Transverse colon (tissue), 4 donors: ENCODE measurements around the gene BPIFB4. TPM values are rescaled to one million over a fixed set of nuclear protein-coding genes. Genes with fewer than 3 reads are reported as not detected.

Source experiments
- DNase-seq: peaks from one replicate; pipeline ENCODE4 v3.0.0-alpha.2; 2019
- H3K27ac ChIP-seq, 4 donors: fragments of 200-600 bp; sonication (generic); 2 replicates each; pipeline ENCODE4 v1.5.1; 2016 to 2018; ENCODE audit warnings: inconsistent platforms in 4 of 4
- H3K27me3 ChIP-seq: fragments of 200-600 bp; sonication (generic); 2 replicates; pipeline ENCODE4 v1.5.1; 2017; ENCODE audit warnings: inconsistent platforms
- H3K36me3 ChIP-seq, 4 donors: fragments of 200-600 bp; sonication (generic); 2 replicates each; pipeline ENCODE4 v1.5.1; 2017 to 2019; ENCODE audit warnings: inconsistent platforms in 4 of 4
- H3K4me1 ChIP-seq, 4 donors: fragments of 200-600 bp; sonication (generic); 2 replicates each; pipeline ENCODE4 v1.5.1; 2017 to 2020; ENCODE audit warnings: inconsistent platforms in 4 of 4
- H3K4me3 ChIP-seq, 4 donors: fragments of 200-600 bp; sonication (generic); 1 replicate in 1 of 4; 2 replicates in 3 of 4; pipeline versions ENCODE4 v1.5.1 to v1.6.1; 2017 to 2019; ENCODE audit warnings: inconsistent platforms in 4 of 4
- H3K9me3 ChIP-seq, 2 donors: fragments of 200-600 bp; sonication (generic); 2 replicates each; pipeline ENCODE4 v1.5.1; 2017 to 2019; ENCODE audit warnings: inconsistent platforms in 2 of 2
- EP300 ChIP-seq: sonication (generic); formaldehyde crosslinking; IDR thresholded peaks from one replicate; pipeline ENCODE4 v1.6.1; 2017; ENCODE audit warnings: antibody characterized with exemption, low read depth
- POLR2A ChIP-seq: fragments of 450-650 bp; IDR thresholded peaks from one replicate; pipeline ENCODE4 v1.6.1; 2016; ENCODE audit warnings: antibody characterized with exemption, mild to moderate bottlenecking, moderate library complexity
- POLR2AphosphoS5 ChIP-seq, 3 donors: sonication (generic); formaldehyde crosslinking; IDR thresholded peaks; one replicate each; pipeline ENCODE4 v1.6.1; 2016; ENCODE audit warnings: antibody characterized with exemption in 3 of 3
- WGBS, 2 donors: methylation state at CpG; one replicate each; pipeline ENCODE4 v1.1.5; 2018; ENCODE audit warnings: low coverage in 1 of 2; 5-methylcytosine and 5-hydroxymethylcytosine counted together
- in situ Hi-C, 4 donors: fragments of 200-750 bp; cut with MboI; loops; one replicate each; pipeline versions ENCODE4 v1.15.0 to v1.15.1; 2017; ENCODE audit warnings: low sequenced_read_pairs in 3 of 4, low pct_ligation_motif_present in 1 of 4, low pct_unique_long_range_greater_than_20kb in 1 of 4
- intact Hi-C: fragments of 100-400 bp; cut with DNase I; formaldehyde crosslinking; loops from one replicate; pipeline ENCODE4 v1.15.1; 2023; ENCODE audit warnings: low total_unique reads
- total RNA-seq, 4 donors: library from RNA; depleted of rRNA; stranded (reverse); fragments of >200 nt; gene quantifications; one replicate each; pipeline ENCODE4 v1.1.0, GENCODE V29; 2016
- TF ChIP-seq, protein P1 (sequence below), 5 experiments: fragments of 200-600 bp in 3 of 5; fragments of 450-650 bp in 2 of 5; sonication (generic) in 3 of 5; IDR thresholded peaks; 1 replicate in 2 of 5; 2 replicates in 3 of 5; pipeline ENCODE4 v1.5.1; 2016 to 2017; ENCODE audit warnings: antibody characterized with exemption in 5 of 5, inconsistent platforms in 3 of 5, mild to moderate bottlenecking in 2 of 5, moderate library complexity in 1 of 5

BPIFB4 gene
- total RNA-seq, 4 donors from 2014 or later: not detected

GRCh38 chr20:33091693-33092092 lies 12.2 kb downstream of the BPIFB4 start:
- 83 to 88% methylated on average over 3 of the region's 3 CpGs for WGBS, 2 donors
- no peaks in the 10 kb centered on the region for H3K9me3 ChIP-seq
- intact Hi-C loops: no loop called here

DNA sequence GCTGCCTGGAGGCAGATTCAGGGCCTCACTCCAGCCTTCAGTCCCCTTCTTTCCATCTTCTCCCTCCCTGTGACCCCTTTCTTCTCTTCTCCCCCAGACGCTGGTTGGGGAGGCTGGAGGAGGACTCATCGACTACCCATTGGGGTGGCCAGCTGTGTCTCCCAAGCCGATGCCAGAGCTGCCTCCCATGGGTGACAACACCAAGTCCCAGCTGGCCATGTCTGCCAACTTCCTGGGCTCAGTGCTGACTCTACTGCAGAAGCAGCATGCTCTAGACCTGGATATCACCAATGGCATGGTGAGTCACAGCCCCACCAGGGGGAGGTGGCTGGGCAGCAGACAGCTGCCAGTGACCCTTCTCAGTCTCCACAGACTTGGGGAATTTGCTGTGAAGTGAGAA lies 12.9 kb downstream of the BPIFB4 start:
- in situ Hi-C loops (no loop called here), intact Hi-C loops (no loop called here)
- 69 to 100% methylated on average over 1 to 3 of the region's 3 CpGs for WGBS, 2 donors
- TF ChIP-seq, protein P1, sequence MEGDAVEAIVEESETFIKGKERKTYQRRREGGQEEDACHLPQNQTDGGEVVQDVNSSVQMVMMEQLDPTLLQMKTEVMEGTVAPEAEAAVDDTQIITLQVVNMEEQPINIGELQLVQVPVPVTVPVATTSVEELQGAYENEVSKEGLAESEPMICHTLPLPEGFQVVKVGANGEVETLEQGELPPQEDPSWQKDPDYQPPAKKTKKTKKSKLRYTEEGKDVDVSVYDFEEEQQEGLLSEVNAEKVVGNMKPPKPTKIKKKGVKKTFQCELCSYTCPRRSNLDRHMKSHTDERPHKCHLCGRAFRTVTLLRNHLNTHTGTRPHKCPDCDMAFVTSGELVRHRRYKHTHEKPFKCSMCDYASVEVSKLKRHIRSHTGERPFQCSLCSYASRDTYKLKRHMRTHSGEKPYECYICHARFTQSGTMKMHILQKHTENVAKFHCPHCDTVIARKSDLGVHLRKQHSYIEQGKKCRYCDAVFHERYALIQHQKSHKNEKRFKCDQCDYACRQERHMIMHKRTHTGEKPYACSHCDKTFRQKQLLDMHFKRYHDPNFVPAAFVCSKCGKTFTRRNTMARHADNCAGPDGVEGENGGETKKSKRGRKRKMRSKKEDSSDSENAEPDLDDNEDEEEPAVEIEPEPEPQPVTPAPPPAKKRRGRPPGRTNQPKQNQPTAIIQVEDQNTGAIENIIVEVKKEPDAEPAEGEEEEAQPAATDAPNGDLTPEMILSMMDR (IDR thresholded peaks at IDR 0.05): no peak
- no peak for TF ChIP-seq POLR2AphosphoS5 (IDR thresholded peaks at IDR 0.05)
- H3K36me3 ChIP-seq: no peaks in the 10 kb centered on the region
- no peaks in the 10 kb centered on the region for H3K27me3 ChIP-seq
- no peak overlapping the region for H3K4me3 ChIP-seq
- DNase-seq: no peak
- no peaks in the 10 kb centered on the region for H3K9me3 ChIP-seq
- H3K4me1 ChIP-seq: no peaks in the 10 kb centered on the region
- no peak overlapping the region for H3K27ac ChIP-seq

More at GRCh38 chr20:33091693-33092092, 12.2 kb downstream of the BPIFB4 start:
- in situ Hi-C loops: no loop called here
- Histone ChIP-seq H3K27ac (no peak overlapping the region), H3K36me3 (no peaks in the 10 kb centered on the region), H3K4me1 (no peaks in the 10 kb centered on the region), H3K27me3 (no peaks in the 10 kb centered on the region), H3K4me3 (no peak overlapping the region)
- TF ChIP-seq EP300 (no peak), POLR2A (no peak)
- no peak for DNase-seq

DNA sequence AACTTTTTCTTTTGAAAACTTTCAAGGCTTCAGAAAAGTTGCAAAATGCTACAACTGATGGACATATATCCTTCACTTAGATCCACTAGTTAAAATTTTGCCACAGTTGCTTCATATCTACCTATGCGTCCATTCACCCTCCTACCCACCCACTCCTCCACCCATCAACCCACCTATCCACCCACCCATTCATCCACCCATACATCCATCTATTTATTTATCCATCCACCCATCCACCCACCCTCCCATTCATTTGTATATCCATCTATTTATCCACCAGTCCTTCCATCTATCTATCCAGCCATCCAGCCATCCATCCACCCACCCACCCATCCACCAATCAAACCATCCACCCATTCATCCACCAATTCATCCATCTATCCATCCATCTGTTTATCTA lies 13.6 kb downstream of the BPIFB4 start:
- Histone ChIP-seq H3K36me3 (no peaks in the 10 kb centered on the region), H3K27me3 (no peaks in the 10 kb centered on the region), H3K4me1 (no peaks in the 10 kb centered on the region), H3K27ac (no peak overlapping the region), H3K4me3 (no peak overlapping the region), H3K9me3 (no peaks in the 10 kb centered on the region)
- TF ChIP-seq, protein P1 (IDR thresholded peaks at IDR 0.05): no peak
- TF ChIP-seq EP300: no peak
- TF ChIP-seq POLR2AphosphoS5 (IDR thresholded peaks at IDR 0.05): no peak
- TF ChIP-seq POLR2A: no peak
- intact Hi-C loops (no loop called here), in situ Hi-C loops (no loop called here)
- no peak for DNase-seq
- 70 to 79% methylated on average over 1 of the region's 1 CpG for WGBS, 2 donors

DNA sequence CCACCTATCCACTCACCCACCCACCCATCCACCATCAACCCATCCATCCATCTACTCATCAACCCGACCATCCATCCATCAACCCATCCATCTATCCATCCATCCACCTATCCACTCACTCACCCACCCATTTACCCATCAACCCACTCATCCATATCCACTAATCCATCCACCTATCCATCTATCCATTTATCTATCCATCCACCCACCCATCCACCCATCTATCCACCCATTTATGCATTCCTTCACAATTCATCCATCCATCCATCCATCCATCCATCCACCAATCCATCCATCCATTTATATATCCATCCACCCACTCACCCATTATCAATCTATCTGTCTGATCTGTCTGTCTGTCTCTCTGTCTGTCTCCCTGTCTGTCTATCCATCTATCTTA lies 14.1 kb downstream of the BPIFB4 start:
- TF ChIP-seq POLR2A (no peak), POLR2AphosphoS5 (IDR thresholded peaks at IDR 0.05) (no peak), EP300 (no peak)
- TF ChIP-seq, protein P1 (IDR thresholded peaks at IDR 0.05): no peak
- Histone ChIP-seq H3K4me1 (no peaks in the 10 kb centered on the region), H3K27me3 (no peaks in the 10 kb centered on the region), H3K4me3 (no peak overlapping the region), H3K9me3 (no peaks in the 10 kb centered on the region), H3K27ac (no peak overlapping the region), H3K36me3 (no peaks in the 10 kb centered on the region)
- intact Hi-C loops (no loop called here), in situ Hi-C loops (no loop called here)
- WGBS, 2 donors: 10 to 45% methylated on average over 1 of the region's 1 CpG
- no peak for DNase-seq

GRCh38 chr20:33095249-33095648 lies 15.8 kb downstream of the BPIFB4 start:
- H3K4me1 ChIP-seq: no peaks in the 10 kb centered on the region
- no peaks in the 10 kb centered on the region for H3K36me3 ChIP-seq
- no peak for DNase-seq
- H3K9me3 ChIP-seq: no peaks in the 10 kb centered on the region
- in situ Hi-C loops: no loop called here
- no peak overlapping the region for H3K27ac ChIP-seq
- intact Hi-C loops: no loop called here
- no peaks in the 10 kb centered on the region for H3K27me3 ChIP-seq
- H3K4me3 ChIP-seq: no peak overlapping the region
- 93 to 100% methylated on average over 1 to 5 of the region's 5 CpGs for WGBS, 2 donors
- TF ChIP-seq, protein P1 (IDR thresholded peaks at IDR 0.05): no peak
- no peak for TF ChIP-seq POLR2AphosphoS5 (IDR thresholded peaks at IDR 0.05)
- no peak for TF ChIP-seq EP300
